WI38 (cell line): ENCODE data around the gene ZNF268.

ENCODE experiments used
- H3K4me3 ChIP-seq: 2 replicates; pipeline ENCODE4 v1.5.1; 2011; ENCODE audit warnings: low read depth, mild to moderate bottlenecking, control low read depth, low read length
- TF ChIP-seq, protein P1 (sequence below): IDR thresholded peaks from 2 replicates; pipeline ENCODE4 v1.5.1; 2012; ENCODE audit warnings: low read depth, mild to moderate bottlenecking, control low read depth, low read length

Gene ZNF268

DNA sequence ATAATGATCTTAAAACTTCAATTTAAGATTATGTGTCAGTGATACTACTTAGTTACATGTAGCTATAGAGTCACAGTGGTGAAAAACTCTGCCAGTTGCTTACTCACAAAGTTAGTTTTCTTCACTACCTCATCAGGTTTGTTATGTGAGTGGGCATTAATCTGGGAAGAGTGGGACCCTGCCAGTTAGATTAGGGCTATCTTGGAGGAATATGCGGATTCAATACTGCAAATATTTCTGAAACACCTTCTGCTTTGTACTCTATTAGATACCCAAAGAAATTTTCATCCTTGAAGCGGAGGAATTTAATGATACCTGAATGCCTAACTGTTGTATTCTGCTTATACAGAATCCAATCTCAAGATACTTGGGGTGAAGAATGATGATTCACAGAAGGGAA is 25.1 kb downstream of the ZNF268 start:
- H3K4me3 ChIP-seq, result no peak overlapping the region
- TF ChIP-seq, protein P1, sequence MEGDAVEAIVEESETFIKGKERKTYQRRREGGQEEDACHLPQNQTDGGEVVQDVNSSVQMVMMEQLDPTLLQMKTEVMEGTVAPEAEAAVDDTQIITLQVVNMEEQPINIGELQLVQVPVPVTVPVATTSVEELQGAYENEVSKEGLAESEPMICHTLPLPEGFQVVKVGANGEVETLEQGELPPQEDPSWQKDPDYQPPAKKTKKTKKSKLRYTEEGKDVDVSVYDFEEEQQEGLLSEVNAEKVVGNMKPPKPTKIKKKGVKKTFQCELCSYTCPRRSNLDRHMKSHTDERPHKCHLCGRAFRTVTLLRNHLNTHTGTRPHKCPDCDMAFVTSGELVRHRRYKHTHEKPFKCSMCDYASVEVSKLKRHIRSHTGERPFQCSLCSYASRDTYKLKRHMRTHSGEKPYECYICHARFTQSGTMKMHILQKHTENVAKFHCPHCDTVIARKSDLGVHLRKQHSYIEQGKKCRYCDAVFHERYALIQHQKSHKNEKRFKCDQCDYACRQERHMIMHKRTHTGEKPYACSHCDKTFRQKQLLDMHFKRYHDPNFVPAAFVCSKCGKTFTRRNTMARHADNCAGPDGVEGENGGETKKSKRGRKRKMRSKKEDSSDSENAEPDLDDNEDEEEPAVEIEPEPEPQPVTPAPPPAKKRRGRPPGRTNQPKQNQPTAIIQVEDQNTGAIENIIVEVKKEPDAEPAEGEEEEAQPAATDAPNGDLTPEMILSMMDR, result no peak

DNA sequence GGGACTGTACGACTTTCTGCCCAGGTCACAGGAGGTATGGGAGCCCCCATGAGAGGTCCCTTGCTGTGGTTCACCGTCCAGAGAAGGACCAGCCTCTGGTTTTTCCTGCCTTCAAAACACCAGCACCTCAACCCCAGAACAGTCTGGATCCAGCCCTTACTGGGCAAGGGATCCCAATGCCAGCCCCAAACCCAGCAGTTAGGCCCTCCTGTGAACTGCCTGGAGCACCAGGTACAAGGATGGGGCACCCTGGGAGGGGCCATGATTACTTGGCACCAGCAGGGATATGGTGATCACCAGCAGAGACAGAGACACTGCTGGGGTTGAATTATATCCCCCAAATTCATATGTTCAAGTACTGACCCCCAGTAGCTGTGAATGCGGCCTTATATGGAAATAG is 34.4 kb downstream of the ZNF268 start:
- TF ChIP-seq, protein P1, result no peak
- no peak overlapping the region for H3K4me3 ChIP-seq

DNA sequence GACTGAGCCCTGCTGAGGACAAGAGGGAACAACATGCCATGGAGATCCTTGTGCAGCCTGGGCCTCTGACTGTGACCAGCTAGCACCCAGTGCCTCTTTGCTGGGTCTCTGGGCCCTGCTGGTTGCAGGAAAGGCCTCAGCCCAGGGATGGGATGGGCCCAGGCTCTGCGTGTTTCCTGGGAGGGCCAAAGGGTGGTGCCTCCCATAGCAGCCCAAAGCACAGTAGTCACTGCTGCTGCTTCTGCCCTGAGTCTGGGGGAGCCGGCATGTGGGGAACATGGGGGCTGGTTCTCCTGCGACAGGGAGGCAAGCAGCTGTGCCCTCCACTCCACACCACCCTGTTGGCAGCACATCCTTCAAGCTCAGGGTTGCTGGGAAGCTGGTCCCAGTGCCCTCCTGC is 35.9 kb downstream of the ZNF268 start:
- TF ChIP-seq, protein P1, result no peak
- H3K4me3 ChIP-seq, result no peak overlapping the region

DNA sequence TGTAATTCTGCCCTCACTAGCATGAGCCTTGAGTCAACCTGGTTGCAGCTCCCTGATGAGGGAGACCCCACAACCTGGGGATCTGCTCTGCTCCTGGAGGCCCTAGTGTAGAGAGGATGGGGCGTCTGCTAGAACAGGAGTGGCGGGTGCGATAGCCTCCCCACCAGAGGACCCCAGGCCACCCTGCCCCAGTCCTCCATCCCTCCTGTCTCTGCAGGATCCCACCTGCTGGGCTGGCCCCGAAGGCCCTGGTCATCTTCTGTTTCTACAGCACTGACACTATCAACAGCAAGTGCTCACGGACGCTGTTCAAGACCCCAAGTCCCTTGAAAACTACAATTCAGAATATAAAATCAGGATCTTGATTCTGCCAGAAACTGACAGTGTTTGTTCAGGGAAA is 39.2 kb downstream of the ZNF268 start:
- H3K4me3 ChIP-seq, result no peak overlapping the region
- TF ChIP-seq, protein P1, result no peak

DNA sequence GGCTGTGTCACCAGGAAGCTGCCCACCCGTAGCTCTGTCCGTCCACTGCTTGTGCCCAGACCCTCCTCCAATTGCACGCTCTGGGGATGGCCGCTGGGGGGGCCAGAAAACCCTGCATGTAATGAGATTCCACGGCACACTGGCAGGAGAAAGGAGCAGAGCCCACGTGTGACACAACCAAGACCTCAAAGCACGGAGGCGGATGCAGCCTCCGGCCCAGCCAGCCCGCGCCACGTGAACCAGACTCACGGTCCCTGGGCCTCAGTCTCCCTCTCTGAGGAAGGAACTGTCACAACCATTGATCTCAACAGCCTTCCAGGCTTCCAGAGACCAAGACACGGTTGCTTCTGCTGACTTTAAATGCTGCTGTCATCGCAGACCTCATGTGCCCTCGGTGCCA is 39.9 kb downstream of the ZNF268 start:
- TF ChIP-seq, protein P1, result no peak

DNA sequence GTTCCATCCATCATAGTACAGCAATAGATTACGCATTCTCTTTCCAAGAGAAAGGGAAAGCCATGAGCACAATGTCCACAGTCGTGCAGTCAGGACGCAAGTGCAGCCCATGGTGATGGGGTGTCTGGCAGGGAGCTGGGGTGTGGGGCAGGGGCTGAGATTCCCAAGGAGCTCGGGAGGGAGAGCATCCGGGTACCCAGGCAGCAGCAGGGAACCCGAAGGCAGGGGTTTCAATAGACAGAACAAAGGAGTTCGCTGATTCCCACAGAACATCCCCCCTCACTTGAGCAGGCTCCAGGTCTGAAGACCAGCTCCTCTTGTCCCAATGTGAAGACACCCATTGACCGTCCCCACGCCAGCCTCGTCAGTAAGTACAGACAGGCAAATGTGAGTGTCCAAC is 40.9 kb downstream of the ZNF268 start:
- H3K4me3 ChIP-seq, result no peak overlapping the region
- TF ChIP-seq, protein P1, result no peak

More for the DNA sequence above, 39.9 kb downstream of the ZNF268 start:
- H3K4me3 ChIP-seq, result no peak overlapping the region

DNA sequence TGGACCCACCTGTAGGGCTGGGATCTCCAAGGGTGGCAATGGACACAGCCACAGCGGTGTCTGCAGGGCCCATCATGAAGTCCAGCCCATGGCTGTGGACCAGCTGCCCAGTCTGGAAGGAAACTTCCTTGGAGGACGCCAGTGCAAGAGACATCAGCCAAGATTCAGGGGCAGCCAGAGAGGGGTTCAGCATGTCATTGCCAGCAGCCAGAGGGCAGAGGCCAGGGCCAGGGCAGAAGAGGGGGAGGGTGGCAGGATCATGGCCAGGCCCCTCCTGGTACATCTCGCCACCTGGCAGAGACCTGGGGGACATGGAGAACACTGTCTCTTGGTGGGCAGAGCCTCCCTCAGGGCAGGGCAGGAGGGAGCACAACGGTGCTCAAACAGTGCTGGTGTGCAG is 44.2 kb downstream of the ZNF268 start:
- H3K4me3 ChIP-seq, result no peak overlapping the region
- TF ChIP-seq, protein P1, result no peak
